NCI-H2107 (cell line): ENCODE data around the gene CMSS1.

Source experiments
- DNase-seq: peaks from one replicate; lab custom pipeline; 2025; lab: John Stamatoyannopoulos, UW

Gene CMSS1

DNA sequence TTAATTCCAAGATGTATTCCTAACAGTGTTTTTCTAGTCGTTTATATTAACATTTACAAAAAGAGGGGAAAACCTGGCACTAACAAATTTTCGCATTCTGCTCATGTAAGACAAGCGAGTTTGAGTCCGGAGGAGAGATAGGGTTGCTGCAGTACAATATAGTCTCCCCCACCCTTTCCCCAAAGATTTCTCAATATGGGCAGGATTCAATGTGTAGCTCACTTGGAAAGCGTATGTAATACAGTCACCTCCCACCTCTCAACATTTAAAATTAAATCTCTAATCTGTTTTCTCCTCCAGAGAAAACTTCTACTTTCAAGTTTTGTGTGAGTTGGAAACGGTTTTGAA lies 57.9 kb downstream of the CMSS1 start:
- DNase-seq: no peak

DNA sequence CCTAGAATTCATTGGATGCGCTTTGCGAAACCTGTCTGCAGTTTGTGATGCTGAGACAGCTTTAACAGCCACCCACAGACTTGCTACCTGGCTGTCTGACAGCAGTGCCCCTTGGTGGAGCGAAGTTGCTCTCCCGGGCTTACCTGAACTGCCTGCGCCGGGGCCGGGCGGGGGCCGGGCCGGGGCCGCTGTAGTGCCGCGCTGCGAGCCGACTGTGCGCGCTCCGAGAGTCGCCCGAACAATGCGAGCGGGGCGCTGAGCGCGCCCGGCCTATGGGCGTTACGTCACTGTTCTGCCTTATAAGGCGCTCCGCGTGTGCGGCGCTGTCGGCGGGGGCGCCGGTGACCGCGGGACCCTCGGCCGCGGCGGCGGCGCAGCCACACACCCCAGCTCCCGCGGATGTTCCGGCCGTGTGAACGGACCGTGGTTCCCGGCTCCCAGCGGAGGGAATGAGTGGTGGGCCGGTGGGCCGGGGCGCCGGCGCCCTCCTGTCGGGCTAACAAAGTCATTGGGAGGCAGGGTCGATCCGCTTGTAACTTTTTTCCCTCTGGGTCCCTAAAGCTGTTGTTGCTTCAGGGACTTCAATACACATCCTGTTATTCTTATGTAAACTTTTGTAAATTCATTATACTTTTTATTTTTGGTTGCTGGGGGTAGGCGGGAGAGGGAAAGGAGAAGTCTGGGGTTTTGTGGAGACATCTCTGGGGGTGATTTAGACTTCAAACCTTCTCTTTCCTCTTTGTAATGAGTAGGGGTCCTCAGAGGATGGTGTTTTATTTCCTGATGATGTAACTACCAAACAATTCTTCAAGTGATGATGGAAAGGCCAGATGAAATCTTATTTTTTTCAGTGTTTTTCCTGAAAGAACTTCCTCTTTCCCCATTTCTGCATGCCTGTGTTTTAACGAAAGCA lies 58.5 kb downstream of the CMSS1 start:
- DNase-seq: no peak

- no peak for DNase-seq
Measured at GRCh38 chr3:99877031-99877579, 59.4 kb downstream of the CMSS1 start.

DNA sequence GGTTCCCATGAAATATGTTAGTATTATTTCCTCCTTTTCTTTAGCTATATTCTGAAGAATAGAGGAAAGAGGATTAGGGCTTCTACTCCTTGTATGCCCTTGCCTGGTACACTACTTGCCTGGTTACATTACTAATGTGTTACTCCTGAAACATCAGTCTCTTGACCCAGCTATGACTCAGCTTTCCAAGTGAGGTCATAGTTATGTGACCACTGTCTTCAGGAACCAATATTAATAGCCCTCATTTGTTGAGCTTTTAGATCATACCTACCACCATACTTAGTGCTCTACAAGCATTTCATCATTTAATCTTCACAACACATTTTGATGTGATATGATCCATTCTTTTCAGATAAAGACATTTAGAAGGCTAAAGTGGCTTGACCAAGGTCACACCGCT lies 60.3 kb downstream of the CMSS1 start:
- no peak for DNase-seq

- no peak for DNase-seq
Measured at GRCh38 chr3:99879275-99879674, 61.6 kb downstream of the CMSS1 start.

DNA sequence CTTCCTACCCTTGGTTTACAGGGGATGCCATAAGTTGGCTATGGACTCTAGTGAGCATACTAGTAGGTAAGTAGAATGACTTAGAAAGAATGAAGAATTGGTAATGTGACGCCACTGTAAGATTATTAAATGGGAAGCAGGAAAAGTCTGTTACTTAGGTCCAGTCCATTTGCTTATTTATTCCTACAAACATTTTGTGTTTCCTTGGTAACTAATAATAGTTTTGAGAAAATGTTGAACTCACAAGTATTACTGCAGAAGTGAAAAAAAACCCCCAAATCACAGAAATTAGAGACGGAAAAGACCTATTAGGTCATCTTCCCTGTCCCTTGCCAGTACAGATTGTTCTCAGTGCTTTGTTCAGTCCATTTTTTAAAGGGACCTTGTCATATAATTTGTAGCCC lies 63.5 kb downstream of the CMSS1 start:
- no peak for DNase-seq

DNA sequence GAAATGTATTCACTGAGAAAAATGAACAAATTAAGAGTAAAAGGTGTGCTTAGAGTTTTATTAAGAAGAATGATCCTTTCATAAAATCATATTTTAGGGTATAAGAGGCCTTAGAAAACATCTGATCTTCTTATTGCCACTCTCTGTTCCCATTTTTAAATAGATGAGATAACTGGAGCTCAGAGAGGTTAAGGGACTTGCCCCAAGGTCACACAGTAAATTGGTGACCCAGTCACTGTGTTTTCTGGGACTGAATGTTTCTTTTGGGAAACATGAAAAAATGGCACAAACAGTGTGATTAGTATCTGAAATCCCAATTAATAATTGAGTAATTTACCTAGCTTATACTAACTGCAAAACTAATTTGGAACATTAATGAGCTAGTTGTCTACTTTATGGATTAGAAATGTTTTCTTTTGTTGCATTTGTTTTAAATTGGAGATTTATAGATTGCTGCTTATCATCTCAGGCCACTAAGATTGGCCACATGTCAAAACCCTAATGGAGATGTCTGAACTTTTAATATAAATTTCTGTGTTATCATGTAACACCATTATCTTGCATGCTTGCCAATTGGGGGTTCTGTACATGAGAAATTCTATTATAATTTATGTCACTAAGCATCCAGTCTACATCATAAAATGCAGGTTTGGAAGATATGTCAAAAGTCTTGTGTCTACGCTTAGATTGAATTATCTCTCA lies 64.9 kb downstream of the CMSS1 start:
- DNase-seq: no peak

GRCh38 chr3:99883138-99883461 lies 65.4 kb downstream of the CMSS1 start:
- DNase-seq: no peak

- no peak for DNase-seq
Measured at GRCh38 chr3:99883693-99884092, 66.0 kb downstream of the CMSS1 start.

GRCh38 chr3:99884484-99884883 lies 66.8 kb downstream of the CMSS1 start:
- DNase-seq: no peak

DNA sequence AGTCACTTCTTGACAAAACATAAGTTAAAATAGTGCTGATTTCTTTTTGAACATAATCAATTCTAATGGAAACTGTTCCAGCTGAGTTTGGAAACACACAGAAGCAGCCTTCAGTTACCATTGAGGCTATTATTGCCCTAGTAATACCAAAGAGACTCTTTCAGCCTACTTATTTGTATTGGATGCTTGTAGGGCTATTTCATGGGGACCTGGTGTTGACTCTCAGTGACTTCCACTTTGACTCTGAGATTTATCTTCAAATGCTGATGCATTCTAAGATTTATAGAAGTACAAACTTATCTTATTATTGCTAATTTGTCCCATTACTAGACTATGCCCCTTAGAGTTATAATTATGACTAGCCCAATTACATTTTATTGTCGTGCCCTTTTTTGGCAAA lies 67.4 kb downstream of the CMSS1 start:
- DNase-seq: no peak

GRCh38 chr3:99885851-99886250 lies 68.2 kb downstream of the CMSS1 start:
- DNase-seq: no peak

GRCh38 chr3:99891610-99892285 lies 74.1 kb downstream of the CMSS1 start:
- no peak for DNase-seq

DNA sequence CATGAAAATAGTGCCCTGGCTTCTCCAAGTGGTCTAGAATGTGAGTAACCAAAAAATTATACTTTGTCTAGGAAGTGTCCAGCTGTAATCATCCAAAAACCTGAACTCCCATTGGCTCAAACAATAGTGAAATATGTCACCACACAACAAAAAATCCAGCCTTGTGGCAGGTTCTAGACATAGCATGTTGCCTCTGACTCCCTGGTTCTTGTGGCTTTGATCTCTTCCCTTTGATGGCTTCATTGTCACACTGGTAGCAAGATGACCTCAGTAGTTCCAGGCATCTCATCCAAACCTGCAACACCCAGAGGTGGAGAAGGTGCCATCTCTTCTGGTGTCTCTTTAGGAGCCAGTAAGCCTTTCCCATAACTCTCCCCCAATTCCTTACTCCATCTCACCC lies 74.7 kb downstream of the CMSS1 start:
- no peak for DNase-seq

GRCh38 chr3:99895131-99895696 lies 77.6 kb downstream of the CMSS1 start:
- no peak for DNase-seq

GRCh38 chr3:99895703-99896441 lies 78.2 kb downstream of the CMSS1 start:
- DNase-seq: no peak

- DNase-seq: no peak
Measured at GRCh38 chr3:99896482-99896881, 78.8 kb downstream of the CMSS1 start.

DNA sequence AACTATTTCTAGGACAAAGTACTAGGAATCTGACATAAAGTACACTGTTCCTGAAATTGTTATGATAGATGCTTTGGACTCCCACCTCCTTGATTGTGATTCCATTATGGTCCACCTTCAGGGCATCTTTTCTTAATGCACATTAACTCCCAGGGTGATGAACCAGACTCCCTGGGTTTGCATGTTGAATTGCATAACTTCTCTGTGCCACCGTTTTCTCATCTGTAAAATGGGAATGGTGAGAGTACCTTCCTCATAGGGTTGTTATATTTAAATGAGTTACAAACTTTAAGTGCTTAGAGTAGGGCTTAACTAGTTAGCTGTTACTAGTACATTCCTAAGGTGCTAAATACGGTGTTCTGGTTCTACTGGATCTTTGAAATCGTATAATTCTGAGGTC lies 81.9 kb downstream of the CMSS1 start:
- DNase-seq: no peak

DNA sequence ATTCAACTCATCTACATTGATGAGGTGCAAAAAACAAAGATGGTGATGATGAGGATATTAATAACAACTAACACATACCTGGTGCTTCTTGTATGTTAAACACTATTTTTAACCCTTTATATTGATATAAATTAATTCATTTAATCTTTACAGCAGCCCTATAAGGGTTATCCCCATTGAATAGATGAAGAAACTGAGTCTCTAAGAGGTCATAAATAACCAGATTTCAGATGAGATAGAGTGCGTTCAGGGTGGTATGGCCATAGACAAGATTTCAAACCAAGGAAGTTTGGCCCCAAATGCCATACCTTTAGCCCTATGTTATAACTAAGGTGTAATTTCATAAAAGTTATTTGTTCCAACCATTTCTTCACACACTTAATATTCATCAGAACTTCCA lies 82.6 kb downstream of the CMSS1 start:
- DNase-seq: no peak

GRCh38 chr3:99901200-99901926 lies 83.7 kb downstream of the CMSS1 start:
- no peak for DNase-seq

DNA sequence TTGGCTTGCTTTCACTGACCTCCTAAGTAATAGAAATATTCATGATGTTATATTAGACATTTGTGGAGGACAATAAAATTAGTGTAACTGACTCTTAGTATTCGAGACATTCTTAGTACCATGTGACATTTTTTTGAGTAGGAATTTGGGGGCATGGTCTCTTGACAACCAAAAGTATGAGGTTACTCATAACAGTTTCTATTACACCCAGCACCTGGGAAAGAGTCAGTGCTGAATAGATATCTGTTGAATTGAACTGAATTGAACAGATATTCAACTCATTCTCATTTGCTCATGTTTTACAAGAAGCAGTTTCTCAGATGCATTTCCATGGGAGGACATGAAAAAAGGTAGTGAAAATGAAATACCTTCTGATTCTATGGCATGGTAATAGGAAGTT lies 84.4 kb downstream of the CMSS1 start:
- no peak for DNase-seq
